ENCODE results near the gene ESYT2.

Gene ESYT2

DNA sequence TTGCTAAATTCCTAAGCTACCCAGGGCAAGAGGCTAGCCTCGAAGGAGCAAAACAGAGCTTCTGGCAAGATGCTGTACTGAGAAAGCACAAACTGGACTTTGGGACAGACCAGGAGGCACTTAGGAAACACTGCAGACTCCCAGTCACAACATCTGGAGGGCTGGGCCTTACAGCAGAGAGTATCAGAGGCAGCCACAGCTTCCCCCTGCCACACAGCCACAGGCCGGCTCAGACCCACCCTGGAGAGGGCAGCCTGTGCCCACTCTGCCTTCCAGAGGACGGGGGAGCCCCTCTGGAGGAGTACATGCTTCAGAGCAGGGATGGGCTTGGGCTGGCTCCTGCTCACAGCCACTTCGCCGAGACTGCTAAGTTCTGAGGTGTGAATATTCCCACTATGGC lies 17.4 kb downstream of the ESYT2 start:
- TF ChIP-seq CTCF (conservative IDR thresholded peaks at IDR 0.05) = no peak
- H3K27ac ChIP-seq = no peak overlapping the region

GRCh38 chr7:158811461-158811860 lies 17.8 kb downstream of the ESYT2 start:
- no peak overlapping the region for H3K27ac ChIP-seq
- no peak for TF ChIP-seq CTCF (conservative IDR thresholded peaks at IDR 0.05)

DNA sequence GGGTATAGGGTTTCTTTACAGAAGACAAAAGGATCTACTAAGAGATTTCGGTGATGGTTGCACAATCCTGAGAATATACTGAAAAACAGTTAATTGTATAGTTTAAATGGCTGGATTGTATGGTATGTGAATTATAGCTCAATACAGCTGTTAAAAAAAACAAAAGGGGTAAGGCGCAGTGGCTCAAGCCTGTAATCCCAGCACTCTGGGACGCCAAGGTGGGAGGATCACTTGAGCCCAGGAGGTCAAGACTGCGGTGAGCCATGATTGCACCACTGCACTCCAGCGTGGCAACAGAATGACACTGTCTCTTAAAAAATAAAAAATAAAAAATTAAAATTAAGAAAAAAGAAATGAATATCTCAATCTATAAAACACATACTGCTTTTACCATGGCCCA lies 18.5 kb downstream of the ESYT2 start:
- no peak for TF ChIP-seq CTCF (conservative IDR thresholded peaks at IDR 0.05)
- no peak overlapping the region for H3K27ac ChIP-seq

- no peak for TF ChIP-seq CTCF (conservative IDR thresholded peaks at IDR 0.05)
- H3K27ac ChIP-seq = no peak overlapping the region
Measured at GRCh38 chr7:158809596-158809995, 19.7 kb downstream of the ESYT2 start.

DNA sequence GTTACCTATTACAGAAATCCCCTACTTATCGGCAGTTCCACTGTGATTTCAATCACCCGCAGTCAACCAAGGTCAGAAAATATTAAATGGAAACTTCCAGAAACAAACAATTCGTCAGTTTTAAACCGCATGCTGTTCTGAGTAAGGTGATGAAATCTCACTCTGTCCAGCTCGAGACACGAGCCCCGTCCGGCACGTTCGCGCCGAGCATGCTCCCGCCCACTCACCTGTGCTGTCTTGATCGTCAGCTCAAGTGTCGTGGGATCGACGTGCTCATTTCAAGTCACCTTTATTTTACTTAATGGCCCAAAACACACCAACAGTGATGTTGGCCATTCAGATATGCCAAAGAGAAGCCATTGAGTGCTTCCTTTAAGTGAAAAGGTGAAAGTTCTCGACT lies 21.2 kb downstream of the ESYT2 start:
- no peak overlapping the region for H3K27ac ChIP-seq
- TF ChIP-seq CTCF (conservative IDR thresholded peaks at IDR 0.05) = no peak

- TF ChIP-seq CTCF (conservative IDR thresholded peaks at IDR 0.05) = no peak
- H3K27ac ChIP-seq = no peak overlapping the region
Measured at GRCh38 chr7:158805937-158806336, 23.4 kb downstream of the ESYT2 start.

DNA sequence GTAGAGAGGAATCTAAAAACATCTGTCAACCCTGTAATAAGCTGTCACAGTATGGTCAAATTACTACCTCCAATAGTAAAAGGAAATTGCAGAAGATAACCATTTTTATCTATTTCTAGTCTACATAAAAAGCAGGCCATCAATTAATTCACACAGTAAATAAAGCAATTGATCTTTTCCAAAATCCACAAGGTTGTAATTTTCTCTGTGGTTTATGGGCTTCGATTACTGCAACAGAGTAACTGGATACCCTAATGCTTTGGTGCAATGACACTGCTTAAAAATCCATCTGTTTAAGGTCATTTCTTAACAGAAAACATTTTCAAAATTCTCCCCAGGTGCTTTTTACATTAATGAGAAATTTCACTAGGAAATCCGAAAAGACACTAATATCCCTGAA lies 23.9 kb downstream of the ESYT2 start:
- no peak for TF ChIP-seq CTCF (conservative IDR thresholded peaks at IDR 0.05)
- no peak overlapping the region for H3K27ac ChIP-seq

GRCh38 chr7:158804335-158804734 lies 25.0 kb downstream of the ESYT2 start:
- TF ChIP-seq CTCF (conservative IDR thresholded peaks at IDR 0.05) = no peak
- H3K27ac ChIP-seq = no peak overlapping the region

All from VCaP (cell line).